ENCODE results near the gene SMIM7.

DNA sequence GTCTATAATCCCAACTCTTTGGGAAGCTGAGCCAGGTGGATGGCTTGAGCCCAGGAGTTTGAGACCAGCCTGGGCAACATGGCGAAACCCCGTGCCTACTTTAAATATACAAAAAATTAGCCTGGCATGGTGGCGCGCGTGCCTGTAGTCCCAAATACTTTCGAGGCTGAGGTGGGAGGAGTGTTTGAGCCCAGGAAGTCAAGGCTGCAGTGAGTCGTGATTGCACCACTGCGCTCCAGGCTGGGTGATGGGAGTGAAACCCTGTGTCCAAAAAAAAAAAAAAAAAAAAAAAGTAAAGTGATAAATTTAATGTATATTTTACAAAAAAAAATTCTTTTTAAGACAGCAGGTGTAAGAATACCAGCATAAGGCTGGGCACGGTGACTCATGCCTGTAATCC, 18.6 kb upstream of the SMIM7 start:
- TF ChIP-seq, protein P1, sequence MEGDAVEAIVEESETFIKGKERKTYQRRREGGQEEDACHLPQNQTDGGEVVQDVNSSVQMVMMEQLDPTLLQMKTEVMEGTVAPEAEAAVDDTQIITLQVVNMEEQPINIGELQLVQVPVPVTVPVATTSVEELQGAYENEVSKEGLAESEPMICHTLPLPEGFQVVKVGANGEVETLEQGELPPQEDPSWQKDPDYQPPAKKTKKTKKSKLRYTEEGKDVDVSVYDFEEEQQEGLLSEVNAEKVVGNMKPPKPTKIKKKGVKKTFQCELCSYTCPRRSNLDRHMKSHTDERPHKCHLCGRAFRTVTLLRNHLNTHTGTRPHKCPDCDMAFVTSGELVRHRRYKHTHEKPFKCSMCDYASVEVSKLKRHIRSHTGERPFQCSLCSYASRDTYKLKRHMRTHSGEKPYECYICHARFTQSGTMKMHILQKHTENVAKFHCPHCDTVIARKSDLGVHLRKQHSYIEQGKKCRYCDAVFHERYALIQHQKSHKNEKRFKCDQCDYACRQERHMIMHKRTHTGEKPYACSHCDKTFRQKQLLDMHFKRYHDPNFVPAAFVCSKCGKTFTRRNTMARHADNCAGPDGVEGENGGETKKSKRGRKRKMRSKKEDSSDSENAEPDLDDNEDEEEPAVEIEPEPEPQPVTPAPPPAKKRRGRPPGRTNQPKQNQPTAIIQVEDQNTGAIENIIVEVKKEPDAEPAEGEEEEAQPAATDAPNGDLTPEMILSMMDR (IDR thresholded peaks at IDR 0.05), result no peak
- no peak for TF ChIP-seq POLR2AphosphoS5 (IDR thresholded peaks at IDR 0.05)
- no peak for TF ChIP-seq POLR2A (IDR thresholded peaks at IDR 0.05)
